A673 (cell line): ENCODE data around the gene CEMIP.

Source experiments
- CTCF ChIP-seq: fragments of 300-800, 200-600 bp; sonication (generic); conservative IDR thresholded peaks from 2 replicates; pipeline ENCODE4 v1.5.1; 2017; ENCODE audit warnings: low read depth, mild to moderate bottlenecking, antibody characterized with exemption, low read length, moderate library complexity, mixed read lengths
- EZH2 ChIP-seq: fragments of 200-600 bp; sonication (generic); IDR thresholded peaks from 2 replicates; pipeline ENCODE4 v1.6.1; 2017; ENCODE audit warnings: borderline replicate concordance, low read depth, mild to moderate bottlenecking, mixed read lengths, antibody characterized with exemption, low read length; ENCODE audit not compliant: poor library complexity, severe bottlenecking

- TF ChIP-seq EZH2 (no peak), CTCF (no peak)
These were observed 25.9 kb downstream of the CEMIP start for GRCh38 chr15:80804970-80805495.
